Activated CD8-positive, alpha-beta memory T cell treated with anti-CD3 and anti-CD28 coated beads, Interleukin-2, amount 50 U/mL, for 24 hours (primary cell): Measurements from ENCODE around the gene DOCK3.
"Not testable (repeated sequence)": the region's sequence is repeated elsewhere in the genome, so short reads cannot be mapped to it uniquely, and the experiment has no call there.

Source experiments
- DNase-seq: peaks from one replicate; pipeline ENCODE4 v3.0.0-alpha.2; 2020; ENCODE audit errors: extremely low read depth

DOCK3 gene

DNA sequence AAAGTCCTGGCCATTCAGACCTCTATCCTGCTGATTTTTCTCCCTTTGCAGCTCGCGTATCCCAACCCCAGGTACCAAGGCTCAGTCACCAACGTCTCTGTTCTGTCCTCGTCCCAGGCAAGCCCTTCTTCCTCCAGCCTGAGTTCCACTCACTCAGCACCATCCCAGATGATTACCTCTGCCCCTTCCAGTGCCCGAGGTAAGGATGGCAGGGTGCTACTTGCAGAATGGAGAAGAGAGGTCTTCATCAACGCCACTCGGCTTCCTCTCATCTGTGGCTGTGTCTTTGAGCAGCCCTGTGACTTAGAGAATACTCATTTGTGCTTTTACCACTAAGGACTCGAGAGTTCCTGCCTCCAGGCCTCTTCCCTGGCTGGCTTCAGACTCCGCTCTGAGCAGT is 687.7 kb downstream of the DOCK3 start:
- DNase-seq: no peak

DNA sequence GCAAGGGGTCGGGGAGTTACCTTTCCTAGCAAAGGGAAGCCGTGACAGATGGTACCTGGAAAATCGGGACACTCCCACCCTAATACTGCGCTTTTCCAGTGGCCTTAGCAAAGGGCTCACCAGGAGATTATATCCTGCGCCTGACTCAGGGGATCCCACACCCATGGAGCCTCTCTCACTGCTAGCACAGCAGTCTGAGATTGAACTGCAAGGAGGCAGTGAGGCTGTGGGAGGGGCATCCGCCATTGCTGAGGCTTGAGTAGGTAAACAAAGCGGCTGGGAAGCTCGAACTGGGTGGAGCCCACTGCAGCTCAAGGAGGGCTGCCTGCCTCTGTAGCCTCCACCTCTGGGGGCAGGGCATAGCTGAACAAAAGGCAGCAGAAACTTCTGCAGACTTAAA is 693.5 kb downstream of the DOCK3 start:
- not testable (repeated sequence) for DNase-seq

DNA sequence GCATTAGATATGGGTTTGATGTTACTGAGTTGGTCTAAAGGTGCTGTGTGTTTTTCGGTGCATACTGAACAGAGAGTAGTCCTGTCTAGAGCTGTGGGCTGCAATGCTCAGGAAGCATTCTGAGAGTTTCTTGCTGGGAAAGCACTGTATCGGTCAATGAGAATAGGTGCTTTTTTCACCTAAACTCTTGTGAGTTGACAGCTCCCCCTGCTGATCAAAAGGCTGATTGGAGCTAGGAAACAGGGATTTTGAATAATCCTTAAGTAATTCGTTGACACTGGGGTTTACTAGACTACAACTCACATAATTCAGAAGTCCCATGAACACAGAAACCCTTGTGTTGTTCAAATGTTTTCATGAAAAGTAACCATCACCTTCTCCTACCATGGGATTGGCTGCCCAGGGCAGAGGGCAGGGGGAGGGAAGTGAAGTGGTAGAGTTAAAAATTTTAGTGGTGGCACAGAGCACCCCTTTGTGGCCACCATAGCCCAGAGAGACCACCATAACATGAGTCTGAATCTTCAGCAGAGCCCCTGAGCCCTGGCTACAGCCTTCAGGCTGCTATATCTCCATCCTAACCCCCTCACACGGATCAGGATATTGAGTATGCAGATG is 697.3 kb downstream of the DOCK3 start:
- DNase-seq: no peak

DNA sequence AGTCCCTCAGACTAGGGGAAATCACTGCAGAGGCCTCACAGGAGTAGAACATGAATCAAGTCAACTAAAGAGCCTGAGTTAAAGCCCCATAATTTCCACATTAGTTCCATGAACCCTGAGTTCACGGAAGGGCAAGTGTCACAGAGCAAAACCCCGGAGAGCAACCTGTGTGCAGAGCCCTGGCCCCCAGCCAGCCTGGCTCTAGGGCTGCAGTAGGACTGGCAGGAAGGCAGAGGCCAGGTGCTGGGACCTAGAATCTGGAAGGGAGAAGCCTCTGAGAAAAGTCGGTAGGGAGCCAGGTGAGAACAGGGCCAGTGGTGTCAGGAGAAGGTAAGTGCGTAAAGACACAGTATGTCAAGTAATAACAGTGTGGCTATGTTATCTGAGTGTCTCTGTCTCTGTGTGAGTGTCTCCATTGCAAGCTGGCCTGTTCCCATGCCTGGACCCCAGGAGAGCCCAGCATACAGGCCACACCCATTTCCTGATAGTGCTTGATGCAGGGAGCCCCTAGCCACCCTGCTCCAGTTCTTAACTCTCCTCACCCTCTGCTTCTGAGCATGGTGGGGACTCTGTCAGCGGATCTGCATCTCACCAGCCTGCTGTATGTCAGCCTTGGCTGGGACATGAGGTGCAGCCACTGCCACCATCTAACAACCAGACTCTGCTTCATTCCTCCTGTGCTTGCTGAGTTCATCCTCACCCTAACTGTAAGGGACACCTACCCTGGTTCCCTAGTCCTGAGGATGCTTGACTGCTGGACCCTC is 699.1 kb downstream of the DOCK3 start:
- DNase-seq: no peak

DNA sequence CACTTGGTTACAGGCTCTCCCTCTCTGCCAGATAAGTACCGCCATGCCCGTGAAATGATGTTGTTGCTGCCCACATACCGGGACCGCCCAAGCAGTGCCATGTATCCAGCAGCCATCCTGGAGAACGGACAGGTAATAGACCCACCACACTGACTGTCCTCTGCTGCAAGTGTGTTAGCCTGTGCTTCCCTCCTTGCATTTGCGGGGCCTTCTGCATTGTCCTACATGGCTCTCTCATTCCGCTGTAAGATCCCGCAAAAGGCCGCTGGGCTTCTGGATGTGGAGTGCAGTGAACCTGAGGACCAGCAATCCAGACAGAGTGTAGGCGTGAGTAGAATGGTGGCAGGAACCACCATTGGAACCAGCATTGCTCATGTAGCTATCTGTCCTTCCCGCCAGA is 699.7 kb downstream of the DOCK3 start:
- no peak for DNase-seq

DNA sequence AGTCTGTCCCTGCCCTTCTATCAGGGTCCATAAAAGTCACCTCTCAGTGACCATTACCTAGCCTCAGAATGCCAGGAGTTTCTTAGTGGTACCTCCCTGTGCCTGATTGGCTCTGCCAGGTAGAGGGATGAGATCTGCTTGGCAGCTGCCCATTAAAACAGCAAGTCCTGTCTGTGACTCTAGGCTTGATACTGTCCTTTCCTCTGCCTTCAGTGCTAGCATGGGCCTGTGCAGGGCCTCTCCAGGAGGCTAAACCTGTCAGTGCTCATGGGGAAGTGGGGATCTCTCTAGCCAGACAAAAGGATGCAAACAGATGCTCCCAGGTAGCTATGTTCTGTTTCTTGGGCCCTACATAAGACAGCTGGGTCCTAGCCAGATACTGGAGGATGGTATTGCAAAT is 700.4 kb downstream of the DOCK3 start:
- DNase-seq: no peak

DNA sequence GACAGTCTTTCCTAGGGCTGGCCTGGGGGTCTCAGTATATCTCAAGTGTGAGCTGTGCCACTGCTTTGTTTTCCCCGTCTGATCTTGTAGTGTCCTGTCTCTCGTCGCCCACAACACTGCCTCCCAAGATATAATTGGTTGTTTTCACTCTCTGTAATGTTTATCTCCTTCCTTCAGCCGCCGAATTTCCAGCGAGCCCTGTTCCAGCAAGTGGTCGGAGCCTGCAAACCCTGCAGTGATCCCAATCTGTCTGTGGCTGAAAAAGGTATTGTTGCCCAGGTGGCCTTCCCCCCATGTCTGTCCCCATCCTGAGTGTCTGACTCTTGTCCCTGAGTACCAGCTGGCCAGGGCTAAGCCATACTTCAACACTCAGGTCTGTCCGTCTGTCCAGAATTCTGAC is 700.8 kb downstream of the DOCK3 start:
- DNase-seq: no peak

DNA sequence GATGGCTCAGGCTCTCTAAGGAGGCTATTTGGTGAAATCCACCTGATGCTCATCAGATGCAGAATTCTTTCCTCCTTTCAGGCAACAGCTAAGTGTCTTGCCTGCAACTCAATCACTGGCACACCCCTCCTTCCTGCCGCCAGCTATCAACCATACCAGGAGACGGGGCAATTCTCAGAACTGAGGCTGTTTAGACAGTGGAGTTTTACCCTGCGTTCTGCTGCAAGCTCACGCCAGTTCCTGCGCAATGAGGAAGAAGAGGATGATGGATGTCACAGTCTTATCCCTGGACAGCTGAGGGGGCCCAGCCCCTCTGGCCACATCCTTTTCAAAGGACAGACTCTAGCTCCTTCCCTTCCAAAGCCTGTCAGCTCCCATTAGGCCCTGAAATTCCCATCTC is 703.3 kb downstream of the DOCK3 start:
- no peak for DNase-seq

DNA sequence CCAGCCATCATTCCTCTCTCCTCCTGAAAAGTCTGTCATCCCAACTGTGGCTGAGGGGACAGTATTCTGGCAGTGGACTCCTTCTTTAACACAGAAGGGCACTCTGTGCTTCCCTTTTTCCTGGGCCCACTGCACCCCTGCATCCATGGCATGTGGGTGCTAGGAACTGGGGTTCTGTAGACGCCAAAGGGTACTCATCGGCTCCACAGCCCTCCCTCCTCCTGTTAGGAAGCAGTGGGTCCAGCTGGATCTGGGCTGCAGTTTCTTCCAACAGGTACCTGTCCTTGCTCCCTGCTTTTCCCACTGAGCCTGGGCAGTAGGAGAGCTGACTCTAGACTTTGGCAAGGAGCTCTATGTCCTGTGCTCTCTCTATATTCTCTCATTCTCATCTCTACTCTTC is 704.0 kb downstream of the DOCK3 start:
- no peak for DNase-seq

DNA sequence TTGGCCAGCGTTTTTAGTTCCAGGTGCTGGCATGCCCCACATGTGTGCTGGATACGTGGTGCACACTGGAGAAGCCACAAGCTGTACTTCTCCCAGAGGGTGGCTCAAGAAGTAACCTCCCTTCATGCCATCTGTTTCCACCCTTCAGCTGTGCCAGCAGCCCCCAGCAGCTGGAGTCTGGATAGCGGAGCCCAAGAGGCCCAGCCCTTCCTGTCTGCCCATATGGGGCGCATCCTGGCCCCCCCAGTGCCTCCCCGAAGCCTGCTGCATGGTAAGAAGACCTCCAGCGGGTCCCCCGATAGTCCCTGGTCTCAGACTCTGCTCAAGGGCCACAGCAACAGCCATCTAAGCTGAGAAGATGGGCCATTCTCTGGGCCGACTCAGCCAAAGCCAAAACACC is 704.6 kb downstream of the DOCK3 start:
- no peak for DNase-seq

DNA sequence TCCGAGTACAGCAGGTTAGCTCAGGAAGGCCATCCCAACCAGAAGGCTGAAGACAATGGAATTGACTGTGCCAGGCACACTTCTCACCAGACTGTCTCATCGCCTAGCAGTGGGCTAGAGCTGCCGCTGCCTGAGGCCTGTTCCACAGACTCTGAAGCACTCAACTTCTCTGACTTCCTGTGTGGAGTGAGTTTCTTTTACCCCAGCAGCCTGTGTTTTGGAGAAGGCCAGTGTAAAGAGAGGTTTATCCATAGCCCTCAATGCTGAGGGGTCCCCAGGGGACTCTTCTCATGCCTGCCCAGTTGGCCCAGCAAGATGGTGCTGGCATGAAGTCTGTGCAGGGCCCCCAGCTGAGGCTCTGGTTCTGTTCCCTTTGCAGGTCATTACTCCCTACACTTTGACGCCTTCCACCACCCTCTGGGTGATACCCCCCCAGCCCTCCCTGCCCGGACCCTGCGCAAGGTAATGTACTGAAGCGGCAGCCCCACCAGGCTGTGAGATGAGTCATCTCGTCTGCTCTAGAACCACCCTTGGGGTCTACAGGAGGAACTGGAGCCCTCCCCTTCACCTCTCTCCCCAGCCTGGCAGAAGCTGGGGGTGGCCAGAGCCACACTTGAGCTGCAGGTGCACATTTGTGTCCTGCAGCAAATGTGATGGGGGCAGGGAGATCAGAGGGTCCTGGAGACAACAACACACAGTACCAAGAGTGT is 705.2 kb downstream of the DOCK3 start:
- DNase-seq: no peak

DNA sequence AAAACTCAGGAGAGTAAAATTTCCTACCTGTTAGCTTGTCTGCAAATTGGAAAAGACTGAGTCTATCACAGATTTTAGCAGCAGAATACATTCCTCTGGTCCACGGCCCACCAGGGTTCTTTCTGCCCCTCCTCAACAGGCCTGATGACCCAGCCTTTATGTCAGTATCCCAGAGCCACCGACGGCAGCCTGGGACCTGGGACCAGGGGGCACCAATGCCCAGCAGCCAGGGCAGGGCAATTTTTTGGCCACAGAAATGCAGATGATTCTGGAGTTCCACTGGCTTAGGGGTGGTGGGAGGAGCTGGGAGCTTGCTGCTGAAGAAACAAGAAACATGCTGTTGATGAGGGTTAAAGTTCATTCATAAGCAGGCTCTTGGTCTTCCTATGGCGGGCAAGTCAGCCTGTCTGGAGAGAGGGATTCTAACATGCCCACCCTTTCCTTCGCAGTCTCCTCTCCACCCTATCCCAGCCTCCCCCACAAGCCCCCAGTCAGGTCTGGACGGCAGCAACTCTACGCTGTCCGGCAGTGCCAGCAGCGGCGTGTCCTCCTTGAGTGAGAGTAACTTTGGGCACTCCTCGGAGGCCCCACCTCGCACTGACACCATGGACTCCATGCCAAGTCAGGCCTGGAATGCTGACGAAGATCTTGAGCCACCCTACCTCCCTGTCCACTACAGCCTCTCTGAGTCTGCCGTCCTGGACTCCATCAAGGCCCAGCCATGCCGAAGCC is 706.0 kb downstream of the DOCK3 start:
- DNase-seq: no peak

DNA sequence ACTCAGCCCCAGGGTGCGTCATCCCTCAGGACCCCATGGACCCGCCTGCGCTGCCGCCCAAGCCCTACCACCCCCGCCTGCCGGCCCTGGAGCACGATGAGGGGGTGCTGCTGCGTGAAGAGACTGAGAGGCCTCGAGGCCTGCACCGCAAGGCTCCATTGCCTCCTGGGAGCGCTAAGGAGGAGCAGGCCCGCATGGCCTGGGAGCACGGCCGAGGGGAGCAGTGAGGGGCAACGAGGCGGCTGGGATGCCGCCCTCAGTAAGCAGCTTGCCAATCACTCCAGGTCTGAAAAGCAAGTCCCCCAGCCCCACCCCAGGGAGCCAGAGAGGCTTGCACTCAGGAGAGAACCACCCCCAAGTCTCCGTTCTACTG is 706.6 kb downstream of the DOCK3 start:
- DNase-seq: no peak

DNA sequence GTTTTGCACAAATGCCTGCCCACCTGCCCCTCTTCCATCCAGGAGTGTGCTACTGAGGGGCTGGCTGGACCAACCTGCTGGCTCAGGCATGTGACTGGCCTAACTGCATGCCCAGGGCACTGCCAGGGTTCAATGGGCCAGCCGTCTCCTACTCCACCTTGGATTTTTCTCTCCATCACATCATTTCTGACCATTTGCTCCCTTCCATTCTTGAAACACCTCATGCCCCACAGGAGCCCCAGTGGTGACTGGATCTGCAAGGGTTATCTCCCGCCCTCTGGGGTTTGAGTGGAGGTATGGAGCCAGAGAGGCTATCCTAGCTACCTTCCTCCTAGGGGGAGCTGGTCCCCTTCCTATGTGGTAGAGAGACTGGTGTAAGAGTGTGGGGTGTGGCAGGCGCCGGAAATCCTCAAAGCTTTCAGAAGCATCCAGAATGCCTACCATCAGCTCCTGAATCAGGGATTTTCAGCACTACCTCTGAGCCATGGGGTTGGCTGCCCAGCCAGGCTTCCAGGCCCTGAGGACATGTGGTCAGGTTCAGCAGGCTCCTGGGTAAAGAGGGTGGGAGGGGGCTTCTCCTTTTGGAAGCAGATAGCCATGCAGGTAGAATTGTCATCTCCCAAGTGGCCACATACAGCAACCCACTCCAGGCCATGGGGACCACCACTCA is 707.5 kb downstream of the DOCK3 start:
- no peak for DNase-seq

DNA sequence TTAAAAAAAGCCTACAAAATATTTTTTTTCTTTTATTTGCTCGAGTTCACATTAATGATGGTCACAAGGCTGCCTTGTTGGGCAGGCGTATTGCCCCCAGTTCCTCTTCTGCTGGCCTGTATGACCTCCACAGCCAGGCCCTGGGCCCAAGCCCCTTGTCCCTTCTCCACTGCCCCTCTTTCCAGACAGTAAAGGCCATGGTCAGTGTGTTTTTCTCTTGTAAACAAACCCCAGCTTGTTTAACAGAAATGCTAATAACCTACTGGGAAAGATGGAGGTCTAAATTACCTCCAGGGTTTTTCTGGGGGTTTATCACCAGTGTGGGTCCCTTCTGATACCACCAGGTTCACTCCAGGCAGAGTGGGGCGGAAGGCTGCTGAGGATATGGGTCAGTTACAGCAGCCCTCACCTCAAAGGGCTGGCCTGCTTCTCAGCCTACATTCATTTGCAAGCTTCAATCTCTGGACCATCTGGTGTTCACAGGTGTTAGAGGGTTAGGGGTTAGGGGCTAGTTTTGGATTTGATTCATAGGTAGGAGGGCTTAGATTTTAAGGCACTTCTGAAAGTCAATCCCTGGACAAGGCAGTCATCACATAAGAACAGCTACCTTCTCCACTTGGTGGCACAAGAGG is 708.3 kb downstream of the DOCK3 start:
- no peak for DNase-seq

DNA sequence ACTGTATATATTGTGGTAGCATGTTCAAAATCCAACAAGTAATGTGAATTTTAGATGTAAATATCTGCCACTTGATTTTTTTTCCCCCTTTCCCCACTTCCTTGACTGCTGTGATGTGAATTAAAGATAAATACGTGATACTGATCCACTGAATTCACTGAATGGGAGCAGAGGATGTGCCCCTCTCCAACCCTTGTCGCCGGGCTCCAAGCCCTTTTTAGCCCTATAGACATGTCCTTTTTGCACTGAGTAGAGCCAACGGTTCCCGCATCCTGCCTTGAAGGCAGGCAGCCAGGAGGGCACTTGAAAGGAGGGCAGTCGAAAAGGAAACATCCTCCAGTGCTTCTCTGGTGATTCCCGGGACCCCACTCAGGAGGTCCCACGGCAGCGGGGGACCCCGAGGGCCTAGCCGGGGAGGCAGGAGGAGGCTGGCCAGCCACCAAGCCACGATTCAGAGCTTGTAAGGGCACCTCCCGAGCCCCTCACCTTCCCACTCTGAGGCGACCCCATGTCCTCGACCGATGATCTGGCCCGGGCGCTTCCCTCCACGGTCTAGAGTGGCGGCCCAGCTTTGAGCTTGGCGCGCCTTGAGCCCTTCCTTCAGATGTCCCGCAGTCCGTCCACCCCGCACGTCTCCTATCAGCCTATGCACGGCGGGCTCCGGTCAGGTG is 709.5 kb downstream of the DOCK3 start:
- no peak for DNase-seq

DNA sequence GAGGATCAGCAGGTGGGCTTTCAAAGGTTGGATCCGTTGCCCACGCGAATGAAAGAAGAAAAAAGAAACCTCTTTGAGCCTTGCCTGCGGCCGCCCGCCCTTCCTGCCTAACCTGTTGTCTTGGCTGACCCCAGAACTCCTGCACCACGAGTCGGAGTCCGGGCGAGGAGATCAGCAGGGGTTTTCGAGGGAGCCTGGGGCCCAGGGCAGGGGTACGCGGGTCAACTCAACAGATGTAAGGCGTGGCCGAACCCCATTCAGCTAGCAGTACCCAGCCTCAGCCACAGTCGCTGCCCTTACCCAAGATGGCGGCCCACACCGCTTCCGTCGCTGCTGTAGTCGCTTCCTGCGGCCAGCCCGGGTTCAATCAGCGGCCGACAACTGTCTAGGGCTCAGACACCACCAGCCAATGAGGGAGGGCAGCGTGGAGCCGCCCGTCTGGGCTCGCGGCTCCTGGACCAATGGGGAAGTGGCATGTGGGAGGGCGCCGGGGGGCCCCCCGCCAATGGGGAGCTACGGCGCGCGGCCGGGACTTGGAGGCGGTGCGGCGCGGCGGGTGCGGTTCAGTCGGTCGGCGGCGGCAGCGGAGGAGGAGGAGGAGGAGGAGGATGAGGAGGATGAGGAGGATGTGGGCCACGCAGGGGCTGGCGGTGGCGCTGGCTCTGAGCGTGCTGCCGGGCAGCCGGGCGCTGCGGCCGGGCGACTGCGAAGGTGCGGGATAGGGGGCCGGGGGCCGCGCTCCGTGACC is 710.2 kb downstream of the DOCK3 start, which contains the start of gene MANF:
Gene MANF, plus strand, starts transcription at position 566 of the 748 bp plus-strand sequence. Its CDS starts 52 bp downstream, at position 618.
- DNase-seq: peak; percentile 93

DNA sequence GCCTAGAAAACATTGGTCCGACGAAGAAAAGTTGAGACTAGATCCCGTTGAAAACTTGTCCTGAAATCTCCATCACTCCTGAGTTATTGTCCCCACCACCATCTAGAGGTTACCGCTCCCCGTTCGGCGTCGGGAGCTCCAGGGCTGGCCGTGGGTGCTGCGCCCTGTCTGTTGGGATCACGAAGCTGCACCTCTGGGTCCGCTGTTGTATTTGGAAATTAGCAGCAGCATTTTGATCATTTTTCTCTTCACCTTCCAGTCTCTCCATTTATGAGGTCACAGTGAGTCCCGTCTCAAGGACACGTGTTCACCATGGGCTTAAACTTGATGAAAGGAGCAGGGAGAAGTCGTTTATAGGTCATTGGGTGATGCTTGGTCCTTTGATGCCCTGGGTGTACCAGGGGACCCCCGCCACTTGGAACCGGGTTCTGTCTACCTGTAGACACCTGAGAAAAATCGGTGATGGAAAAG is 710.9 kb downstream of the DOCK3 start:
- DNase-seq: no peak

DNA sequence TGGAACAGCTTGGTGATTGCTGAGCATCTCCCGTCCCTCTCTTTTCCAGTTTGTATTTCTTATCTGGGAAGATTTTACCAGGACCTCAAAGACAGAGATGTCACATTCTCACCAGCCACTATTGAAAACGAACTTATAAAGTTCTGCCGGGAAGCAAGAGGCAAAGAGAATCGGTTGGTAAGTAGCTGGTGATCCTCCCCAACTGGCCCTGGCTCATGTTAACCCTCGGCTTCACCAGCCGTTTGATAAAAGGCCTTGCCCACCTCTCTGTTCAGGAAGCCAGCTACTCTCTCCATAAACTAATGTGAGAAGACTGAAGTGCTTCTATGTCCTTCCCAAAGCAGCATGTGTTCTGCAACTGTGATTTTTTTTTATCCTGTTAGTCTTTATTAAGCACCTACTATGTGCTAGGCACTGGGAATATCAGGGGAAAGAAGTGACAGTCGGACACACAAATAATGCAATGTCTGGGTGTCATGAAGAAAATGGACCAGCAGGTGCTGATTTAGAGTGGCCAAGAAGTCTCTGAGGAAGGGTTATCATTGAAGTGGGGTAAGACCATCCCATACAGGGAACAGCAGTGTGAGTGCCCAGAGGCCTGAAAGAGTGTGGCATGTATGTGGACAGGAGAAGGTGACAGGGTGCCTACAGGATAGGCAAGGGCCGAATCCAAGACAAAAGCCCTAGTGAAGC is 711.6 kb downstream of the DOCK3 start:
- no peak for DNase-seq
